ENCODE results near the gene VKORC1. TPM values are rescaled to one million over a fixed set of nuclear protein-coding genes. Genes with fewer than 3 reads are reported as not detected.

Gene VKORC1
- total RNA-seq, 2 experiments from 2014 or later: 19.0 to 19.2 TPM

- no peaks in the 10 kb centered on the region for H3K9me3 Mint-ChIP-seq
- intact Hi-C loops (cut with DNase I, micrococcal nuclease): no loop called here
- Histone ChIP-seq H3K27ac (ENCODE audit: low read depth in 1 of 2, low read length in 2 of 2) (no peak overlapping the region), H3K4me1 (ENCODE audit: insufficient read depth, low read length) (peaks cover 53% of the 10 kb centered on the region), H3K4me3 (ENCODE audit: low read length) (no peak overlapping the region), H3K27me3 (ENCODE audit: control insufficient read depth in 1 of 2, insufficient read depth in 2 of 2, low read length in 2 of 2) (no peaks in the 10 kb centered on the region), H3K9me3 (ENCODE audit: control insufficient read depth in 1 of 2, insufficient read depth in 1 of 2, low read length in 2 of 2) (no peaks in the 10 kb centered on the region), H3K36me3 (ENCODE audit: insufficient read depth, low read length) (peaks cover 17% of the 10 kb centered on the region)
- TF ChIP-seq CTCF (IDR thresholded peaks at IDR 0.05): no peak
- DNase-seq: peak in 1 of 14 experiments; percentile 14
- H3K27me3 Mint-ChIP-seq: no peaks in the 10 kb centered on the region
- no peak overlapping the region for H3K4me3 Mint-ChIP-seq
- H3K36me3 Mint-ChIP-seq (ENCODE audit: low read depth): peaks cover 36% of the 10 kb centered on the region
- H3K4me1 Mint-ChIP-seq (ENCODE audit: low read depth): peaks cover 31% of the 10 kb centered on the region
- no peak for ATAC-seq (ENCODE audit: poor library complexity)
- CTCF ChIA-PET: no interaction called here
- no peak overlapping the region for H3K27ac Mint-ChIP-seq
- POLR2A ChIA-PET: no interaction called here
Observed at GRCh38 chr16:31061126-31061812, 33.3 kb downstream of the VKORC1 start.

- no peaks in the 10 kb centered on the region for H3K27me3 ChIP-seq (ENCODE audit: control insufficient read depth in 1 of 2, insufficient read depth in 2 of 2, low read length in 2 of 2)
- Mint-ChIP-seq H3K4me1 (ENCODE audit: low read depth) (no peaks in the 10 kb centered on the region), H3K4me3 (no peak overlapping the region), H3K36me3 (ENCODE audit: low read depth) (peaks cover 11% of the 10 kb centered on the region), H3K9me3 (no peaks in the 10 kb centered on the region), H3K27me3 (no peaks in the 10 kb centered on the region), H3K27ac (no peak overlapping the region)
- no peak overlapping the region for H3K27ac ChIP-seq (ENCODE audit: low read depth in 1 of 2, low read length in 2 of 2)
- H3K9me3 ChIP-seq (ENCODE audit: control insufficient read depth in 1 of 2, insufficient read depth in 1 of 2, low read length in 2 of 2): no peaks in the 10 kb centered on the region
- ChIA-PET POLR2A (no interaction called here), CTCF (no interaction called here)
- no peak for TF ChIP-seq CTCF (IDR thresholded peaks at IDR 0.05)
- no peak for DNase-seq
- H3K36me3 ChIP-seq (ENCODE audit: insufficient read depth, low read length): peaks cover 5% of the 10 kb centered on the region
- intact Hi-C loops (cut with DNase I, micrococcal nuclease): no loop called here
- H3K4me3 ChIP-seq (ENCODE audit: low read length): no peak overlapping the region
- no peaks in the 10 kb centered on the region for H3K4me1 ChIP-seq (ENCODE audit: insufficient read depth, low read length)
- no peak for ATAC-seq (ENCODE audit: poor library complexity)
Observed at GRCh38 chr16:31055613-31056012, 39.0 kb downstream of the VKORC1 start.

- ChIA-PET CTCF (no interaction called here), POLR2A (no interaction called here)
- Histone ChIP-seq H3K4me3 (ENCODE audit: low read length) (no peak overlapping the region), H3K36me3 (ENCODE audit: insufficient read depth, low read length) (no peaks in the 10 kb centered on the region), H3K27me3 (ENCODE audit: control insufficient read depth in 1 of 2, insufficient read depth in 2 of 2, low read length in 2 of 2) (no peaks in the 10 kb centered on the region), H3K9me3 (ENCODE audit: control insufficient read depth in 1 of 2, insufficient read depth in 1 of 2, low read length in 2 of 2) (no peaks in the 10 kb centered on the region), H3K4me1 (ENCODE audit: insufficient read depth, low read length) (no peaks in the 10 kb centered on the region), H3K27ac (ENCODE audit: low read depth in 1 of 2, low read length in 2 of 2) (no peak overlapping the region)
- H3K27ac Mint-ChIP-seq: no peak overlapping the region
- no peak for ATAC-seq (ENCODE audit: poor library complexity)
- no peaks in the 10 kb centered on the region for H3K4me1 Mint-ChIP-seq (ENCODE audit: low read depth)
- no peak overlapping the region for H3K4me3 Mint-ChIP-seq
- H3K9me3 Mint-ChIP-seq: no peaks in the 10 kb centered on the region
- no peak for TF ChIP-seq CTCF (IDR thresholded peaks at IDR 0.05)
- intact Hi-C loops (cut with DNase I, micrococcal nuclease): no loop called here
- H3K36me3 Mint-ChIP-seq (ENCODE audit: low read depth): no peaks in the 10 kb centered on the region
- DNase-seq: peak in 2 of 14 experiments; percentile 45 to 61
- no peaks in the 10 kb centered on the region for H3K27me3 Mint-ChIP-seq
Observed at GRCh38 chr16:31052114-31052513, 42.5 kb downstream of the VKORC1 start.

Measured in CD4-positive, alpha-beta T cell (primary cell).